IMR-90 (cell line): Measurements from ENCODE around the gene CDH23. TPM values are rescaled to one million over a fixed set of nuclear protein-coding genes. Genes with fewer than 3 reads are reported as not detected.

ENCODE experiments used
- ATAC-seq: fragments of 200-7000 bp; cut with Tn5 transposase; 2 replicates; pipeline ENCODE4 v1.9.1; 2020; ENCODE audit warnings: low read depth, mild to moderate bottlenecking, moderate library complexity
- BruUV-seq: library from RNA; stranded (reverse); fragments of 400-500 nt; replicated peaks from 2 replicates; lab custom pipeline; 2021; lab: Mats Ljungman, UMichigan
- CTCF ChIA-PET: fragments of 300-600 bp; formaldehyde crosslinking; extraction: SDS; loops from one replicate; lab custom pipeline; 2021; ENCODE audit warnings: antibody characterized with exemption; lab: Yijun Ruan, JAX
- POLR2A ChIA-PET: fragments of 300-600 bp; sonication (Branson Sonifier 250); formaldehyde crosslinking; loops from one replicate; lab custom pipeline; 2022; ENCODE audit warnings: antibody characterized with exemption; ENCODE audit not compliant: unreplicated experiment; lab: Charles Lee
- DNase-seq: peaks from one replicate; pipeline ENCODE4 v3.0.0; 2013
- H2AFZ ChIP-seq: replicated peaks from 2 replicates; pipeline ENCODE3; 2013; ENCODE audit warnings: low read length, mild to moderate bottlenecking; ENCODE audit not compliant: poor library complexity
- H2AK5ac ChIP-seq: 2 replicates; pipeline ENCODE4 v1.6.1; 2013; ENCODE audit warnings: low read depth, low read length, inconsistent platforms
- H2AK9ac ChIP-seq: replicated peaks from 2 replicates; pipeline ENCODE3; 2013; ENCODE audit warnings: mild to moderate bottlenecking, low read depth, low read length, moderate library complexity; ENCODE audit not compliant: poor library complexity
- H2BK120ac ChIP-seq: 2 replicates; pipeline ENCODE4 v1.6.1; 2013; ENCODE audit warnings: low read depth, low read length, inconsistent platforms
- H2BK15ac ChIP-seq: 3 replicates; pipeline ENCODE4 v1.6.1; 2013; ENCODE audit warnings: low read depth, low read length, inconsistent platforms
- H2BK20ac ChIP-seq: 2 replicates; pipeline ENCODE4 v1.6.1; 2013; ENCODE audit warnings: low read depth, mild to moderate bottlenecking, inconsistent platforms, low read length, moderate library complexity
- H2BK5ac ChIP-seq: 2 replicates; pipeline ENCODE4 v1.6.1; 2013; ENCODE audit warnings: mild to moderate bottlenecking, low read depth, low read length, inconsistent platforms; ENCODE audit not compliant: poor library complexity, severe bottlenecking
- H3K14ac ChIP-seq: replicated peaks from 2 replicates; pipeline ENCODE4 v1.6.1; 2013; ENCODE audit warnings: low read depth, low read length, inconsistent platforms
- H3K18ac ChIP-seq: 2 replicates; pipeline ENCODE4 v1.6.1; 2013; ENCODE audit warnings: low read depth, low read length, control low read depth
- H3K23ac ChIP-seq: 2 replicates; pipeline ENCODE4 v1.6.1; 2013; ENCODE audit warnings: low read depth, low read length, inconsistent platforms
- H3K27ac ChIP-seq: 2 replicates; pipeline ENCODE4 v1.5.1; 2013; ENCODE audit warnings: mild to moderate bottlenecking, control low read depth, low read length; ENCODE audit not compliant: insufficient read depth
- H3K27me3 ChIP-seq: 2 replicates; pipeline ENCODE4 v1.6.1; 2013; ENCODE audit warnings: low read length; ENCODE audit not compliant: control insufficient read depth, insufficient read depth
- H3K36me3 ChIP-seq: 2 replicates; pipeline ENCODE4 v1.6.1; 2013; ENCODE audit warnings: low read length, mixed read lengths; ENCODE audit not compliant: control insufficient read depth, insufficient read depth
- H3K4ac ChIP-seq: 2 replicates; pipeline ENCODE4 v1.6.1; 2013; ENCODE audit warnings: low read depth, low read length, inconsistent platforms
- H3K4me1 ChIP-seq: 2 replicates; pipeline ENCODE4 v1.6.1; 2013; ENCODE audit warnings: low read length, mixed read lengths; ENCODE audit not compliant: control insufficient read depth, insufficient read depth
- H3K4me2 ChIP-seq: 2 replicates; pipeline ENCODE4 v1.6.1; 2013; ENCODE audit warnings: low read depth, mild to moderate bottlenecking, control low read depth, low read length, moderate library complexity
- H3K4me3 ChIP-seq: 2 replicates; pipeline ENCODE4 v1.5.1; 2013; ENCODE audit warnings: low read depth, mild to moderate bottlenecking, control low read depth, low read length, moderate library complexity; ENCODE audit not compliant: insufficient read depth
- H3K56ac ChIP-seq: 2 replicates; pipeline ENCODE4 v1.6.1; 2013; ENCODE audit warnings: low read length, inconsistent platforms; ENCODE audit not compliant: insufficient read depth; ENCODE audit errors: extremely low read depth
- H3K79me1 ChIP-seq, 2 experiments: 2 replicates each; pipeline ENCODE4 v1.6.1; 2013; ENCODE audit warnings: low read length in 2 of 2, inconsistent platforms in 1 of 2, low read depth in 1 of 2
- H3K9ac ChIP-seq: 2 replicates; pipeline ENCODE4 v1.6.1; 2013; ENCODE audit warnings: low read depth, low read length, control low read depth
- H3K9me1 ChIP-seq: 2 replicates; pipeline ENCODE4 v1.6.1; 2013; ENCODE audit warnings: low read length, inconsistent platforms; ENCODE audit not compliant: insufficient read depth
- H3K9me3 ChIP-seq: 2 replicates; pipeline ENCODE4 v1.6.1; 2013; ENCODE audit warnings: low read length; ENCODE audit not compliant: control insufficient read depth, insufficient read depth
- H4K20me1 ChIP-seq: 2 replicates; pipeline ENCODE4 v1.6.1; 2013; ENCODE audit warnings: low read length, inconsistent platforms; ENCODE audit not compliant: insufficient read depth
- H4K5ac ChIP-seq: 2 replicates; pipeline ENCODE4 v1.6.1; 2013; ENCODE audit warnings: mild to moderate bottlenecking, low read depth, low read length, control low read depth
- H4K8ac ChIP-seq, 2 experiments: 2 replicates each; pipeline ENCODE4 v1.6.1; 2013; ENCODE audit warnings: low read depth in 2 of 2, low read length in 2 of 2, control low read depth in 1 of 2, inconsistent platforms in 1 of 2
- H4K91ac ChIP-seq: 2 replicates; pipeline ENCODE4 v1.6.1; 2013; ENCODE audit warnings: low read depth, low read length, inconsistent platforms; ENCODE audit not compliant: insufficient read depth
- BHLHE40 ChIP-seq: fragments of 150-350 bp; IDR thresholded peaks from 2 replicates; pipeline ENCODE4 v1.6.1; 2016; ENCODE audit warnings: mild to moderate bottlenecking, low read depth, low read length
- CHD1 ChIP-seq: IDR thresholded peaks from 2 replicates; pipeline ENCODE4 v1.6.1; 2012; ENCODE audit warnings: low read depth, low read length, improper control_type of control experiment
- FOS ChIP-seq: fragments of 150-350 bp; IDR thresholded peaks from 2 replicates; pipeline ENCODE4 v1.6.1; 2016; ENCODE audit warnings: low read depth, low read length
- MAFK ChIP-seq: IDR thresholded peaks from 2 replicates; pipeline ENCODE4 v1.6.1; 2012; ENCODE audit warnings: low read depth, low read length, improper control_type of control experiment
- MXI1 ChIP-seq: IDR thresholded peaks from 2 replicates; pipeline ENCODE4 v1.6.1; 2012; ENCODE audit warnings: low read depth, mild to moderate bottlenecking, low read length, moderate library complexity, borderline replicate concordance
- POLR2A ChIP-seq: IDR thresholded peaks from 2 replicates; pipeline ENCODE4 v1.6.1; 2012; ENCODE audit warnings: mild to moderate bottlenecking, low read depth, low read length
- RAD21 ChIP-seq: IDR thresholded peaks from 2 replicates; pipeline ENCODE4 v1.6.1; 2012; ENCODE audit warnings: low read length, improper control_type of control experiment
- RCOR1 ChIP-seq: IDR thresholded peaks from 2 replicates; pipeline ENCODE4 v1.6.1; 2012; ENCODE audit warnings: mild to moderate bottlenecking, low read length, improper control_type of control experiment; ENCODE audit not compliant: insufficient replicate concordance
- USF2 ChIP-seq: fragments of 150-350 bp; IDR thresholded peaks from 2 replicates; pipeline ENCODE4 v1.6.1; 2017; ENCODE audit warnings: mild to moderate bottlenecking, antibody characterized with exemption, low read length, low read depth
- WGBS, 2 experiments: methylation state at CpG; one replicate each; pipeline versions ENCODE4 v1.1.5 to v1.1.7; 2013; ENCODE audit warnings: missing lambda C conversion rate in 2 of 2; ENCODE audit not compliant: insufficient read length in 1 of 2; ENCODE audit errors: extremely low coverage in 2 of 2; 5-methylcytosine and 5-hydroxymethylcytosine counted together
- dilution Hi-C: fragments of 300-500 bp; cut with HindIII; formaldehyde crosslinking; loops from one replicate; pipeline ENCODE4 v1.14.3; 2018; ENCODE audit warnings: low sequenced_read_pairs; ENCODE audit not compliant: unreplicated experiment
- in situ Hi-C: fragments of 300-500 bp; cut with MboI; formaldehyde crosslinking; loops from 3 replicates; pipeline ENCODE4 v1.14.3; 2019; ENCODE audit warnings: low sequenced_read_pairs, inconsistent platforms, mixed read lengths
- intact Hi-C: fragments of 100-400 bp; cut with micrococcal nuclease; formaldehyde crosslinking; loops from 2 replicates; pipeline ENCODE4 v1.10.0; 2022
- polyA plus RNA-seq, 3 experiments: library from polyadenylated mRNA; depleted of rRNA; stranded (reverse); fragments of >200 nt; gene quantifications; 2 replicates each; pipeline ENCODE4 v1.2.3, GENCODE V29; 2012; ENCODE audit warnings: low replicate concordance in 1 of 3
- total RNA-seq: library from RNA; depleted of rRNA; stranded (reverse); fragments of >200 nt; gene quantifications from 2 replicates; pipeline ENCODE4 v1.2.3, GENCODE V29; 2012

Gene CDH23
- total and polyA plus RNA-seq, 2 of the 4 experiments (the other 2 are of a cell fraction), result under 0.01 to 0.03 TPM

- H3K14ac ChIP-seq, result no peak overlapping the region
- H2BK20ac ChIP-seq, result no peak overlapping the region
- intact Hi-C loops (no loop called here), in situ Hi-C loops (no loop called here), dilution Hi-C loops (no loop called here)
- no TSS peak for BruUV-seq
- H3K27ac ChIP-seq, result no peak overlapping the region
- no peaks in the 10 kb centered on the region for H4K20me1 ChIP-seq
- ChIA-PET POLR2A (no interaction called here), CTCF (no interaction called here)
- no peak overlapping the region for H3K4me3 ChIP-seq
- no peak overlapping the region for H3K56ac ChIP-seq
- H2BK120ac ChIP-seq, result no peak overlapping the region
- no peak overlapping the region for H2BK5ac ChIP-seq
- no peak overlapping the region for H4K91ac ChIP-seq
- no peak overlapping the region for H3K4me2 ChIP-seq
- no peak overlapping the region for H4K8ac ChIP-seq
- no peaks in the 10 kb centered on the region for H3K4me1 ChIP-seq
- ATAC-seq, result no peak
- no peak overlapping the region for H2AK9ac ChIP-seq
- no peak overlapping the region for H2BK15ac ChIP-seq
- H3K23ac ChIP-seq, result no peak overlapping the region
- no peaks in the 10 kb centered on the region for H3K79me1 ChIP-seq
- no peak overlapping the region for H2AFZ ChIP-seq
- TF ChIP-seq CHD1, result no peak
- TF ChIP-seq MXI1, result no peak
- TF ChIP-seq USF2, result no peak
- TF ChIP-seq FOS, result no peak
- TF ChIP-seq BHLHE40, result no peak
- no peak for TF ChIP-seq RAD21
- no peak for TF ChIP-seq POLR2A
- TF ChIP-seq MAFK, result no peak
- TF ChIP-seq RCOR1, result no peak
- DNase-seq, result no peak
- no peak overlapping the region for H4K5ac ChIP-seq
- no peak overlapping the region for H3K9ac ChIP-seq
- peaks cover 35% of the 10 kb centered on the region for H3K27me3 ChIP-seq
- no peak overlapping the region for H3K18ac ChIP-seq
- no peaks in the 10 kb centered on the region for H3K9me1 ChIP-seq
- WGBS, 2 experiments, result 16% methylated on average over 3 of the region's 13 CpGs; no CpG with 5 or more reads in 1 of the 2 experiments
- H3K4ac ChIP-seq, result no peak overlapping the region
- H3K9me3 ChIP-seq, result no peaks in the 10 kb centered on the region
- H2AK5ac ChIP-seq, result no peak overlapping the region
- no peaks in the 10 kb centered on the region for H3K36me3 ChIP-seq
Observed at GRCh38 chr10:71475243-71475871, 78.6 kb downstream of the CDH23 start.
